Hippocampal formation (tissue), 2 donors: ENCODE measurements around the gene MSTO1.
"Not testable (repeated sequence)": the region's sequence is repeated elsewhere in the genome, so short reads cannot be mapped to it uniquely, and the experiment has no call there.

Experiments
- DNase-seq, 2 donors: peaks; one replicate each; lab custom pipeline; 2025; lab: John Stamatoyannopoulos, UW

Gene MSTO1

GRCh38 chr1:155613226-155613625 lies 3.2 kb downstream of the MSTO1 start:
- DNase-seq: not testable (repeated sequence)

GRCh38 chr1:155622191-155622590 lies 12.2 kb downstream of the MSTO1 start:
- no peak for DNase-seq

GRCh38 chr1:155623357-155623756 lies 13.3 kb downstream of the MSTO1 start:
- DNase-seq: no peak

GRCh38 chr1:155626428-155626827 lies 16.4 kb downstream of the MSTO1 start:
- not testable (repeated sequence) for DNase-seq

- no peak for DNase-seq
These were observed 26.6 kb downstream of the MSTO1 start for GRCh38 chr1:155636397-155637153.

GRCh38 chr1:155640367-155640766 lies 30.3 kb downstream of the MSTO1 start:
- DNase-seq: no peak

GRCh38 chr1:155642559-155643180 lies 32.7 kb downstream of the MSTO1 start:
- DNase-seq: not testable (repeated sequence)

GRCh38 chr1:155643230-155643629 lies 33.2 kb downstream of the MSTO1 start:
- DNase-seq: no peak

GRCh38 chr1:155645034-155645598 lies 35.1 kb downstream of the MSTO1 start:
- DNase-seq: no peak

GRCh38 chr1:155645648-155646047 lies 35.6 kb downstream of the MSTO1 start:
- no peak for DNase-seq

GRCh38 chr1:155646307-155646706 lies 36.3 kb downstream of the MSTO1 start:
- DNase-seq: no peak

GRCh38 chr1:155648207-155649147 lies 38.5 kb downstream of the MSTO1 start:
- DNase-seq: peak in 1 of 2 donors; percentile 63

GRCh38 chr1:155649676-155650075 lies 39.7 kb downstream of the MSTO1 start:
- no peak for DNase-seq

GRCh38 chr1:155650231-155650757 lies 40.3 kb downstream of the MSTO1 start:
- no peak for DNase-seq

GRCh38 chr1:155651861-155652661 lies 42.0 kb downstream of the MSTO1 start:
- no peak for DNase-seq

- DNase-seq: no peak
These were observed 42.9 kb downstream of the MSTO1 start for GRCh38 chr1:155652951-155653350.

- no peak for DNase-seq
These were observed 47.4 kb downstream of the MSTO1 start for GRCh38 chr1:155657463-155657862.

- DNase-seq: not testable (repeated sequence)
These were observed 51.2 kb downstream of the MSTO1 start for GRCh38 chr1:155661239-155661638.
